ENCODE data around the gene CDO1. TPM values are rescaled to one million over a fixed set of nuclear protein-coding genes. Genes with fewer than 3 reads are reported as not detected.

Gene CDO1
- total and polyA plus RNA-seq, 10 donors: 1.4 to 11.1 (median 1.7) TPM

DNA sequence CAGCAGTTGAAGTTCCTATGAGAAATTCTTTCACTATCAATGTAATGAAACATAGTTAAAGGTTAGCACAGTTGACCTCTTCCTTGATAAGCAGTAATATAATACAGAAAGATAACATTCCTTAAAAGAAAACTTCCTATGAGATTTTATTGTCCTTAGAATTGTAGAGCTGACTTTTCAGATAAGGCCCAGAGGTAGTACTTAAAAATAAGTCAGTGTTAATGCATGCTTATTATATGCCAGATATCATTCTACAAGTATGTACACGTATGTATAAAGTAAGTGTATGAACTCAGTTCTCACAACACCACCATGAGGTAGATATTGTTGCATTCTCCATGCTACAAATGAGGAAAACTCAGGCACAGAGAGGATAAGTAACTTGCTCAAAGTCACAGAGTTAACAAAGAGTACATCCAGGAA lies 40.6 kb upstream of the CDO1 start:
- Histone ChIP-seq H3K36me3 (peaks cover 0 to 7% (median 0%) of the 10 kb centered on the region in 6 donors), H3K9me3 (peaks cover 0 to 12% (median 7%) of the 10 kb centered on the region in 8 donors), H3K27ac (no peak overlapping the region), H3K4me3 (no peak overlapping the region), H3K27me3 (replicated peaks in 1 of 7) (no peaks in the 10 kb centered on the region), H3K4me1 (peaks cover 0 to 46% (median 20%) of the 10 kb centered on the region in 6 donors)
- TF ChIP-seq POLR2A (IDR thresholded peaks at IDR 0.05) (no peak), POLR2AphosphoS5 (IDR thresholded peaks at IDR 0.05) (no peak)
- TF ChIP-seq, protein P1, sequence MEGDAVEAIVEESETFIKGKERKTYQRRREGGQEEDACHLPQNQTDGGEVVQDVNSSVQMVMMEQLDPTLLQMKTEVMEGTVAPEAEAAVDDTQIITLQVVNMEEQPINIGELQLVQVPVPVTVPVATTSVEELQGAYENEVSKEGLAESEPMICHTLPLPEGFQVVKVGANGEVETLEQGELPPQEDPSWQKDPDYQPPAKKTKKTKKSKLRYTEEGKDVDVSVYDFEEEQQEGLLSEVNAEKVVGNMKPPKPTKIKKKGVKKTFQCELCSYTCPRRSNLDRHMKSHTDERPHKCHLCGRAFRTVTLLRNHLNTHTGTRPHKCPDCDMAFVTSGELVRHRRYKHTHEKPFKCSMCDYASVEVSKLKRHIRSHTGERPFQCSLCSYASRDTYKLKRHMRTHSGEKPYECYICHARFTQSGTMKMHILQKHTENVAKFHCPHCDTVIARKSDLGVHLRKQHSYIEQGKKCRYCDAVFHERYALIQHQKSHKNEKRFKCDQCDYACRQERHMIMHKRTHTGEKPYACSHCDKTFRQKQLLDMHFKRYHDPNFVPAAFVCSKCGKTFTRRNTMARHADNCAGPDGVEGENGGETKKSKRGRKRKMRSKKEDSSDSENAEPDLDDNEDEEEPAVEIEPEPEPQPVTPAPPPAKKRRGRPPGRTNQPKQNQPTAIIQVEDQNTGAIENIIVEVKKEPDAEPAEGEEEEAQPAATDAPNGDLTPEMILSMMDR (IDR thresholded peaks at IDR 0.05 in 8 of 11, conservative IDR thresholded peaks at IDR 0.05 in 3 of 11): no peak
- no peak for DNase-seq
- 85 to 95% (median 89%) methylated on average over 1 of the region's 1 CpG for WGBS, 5 donors
- intact Hi-C loops (cut with DNase I; ENCODE audit: low total_unique reads): no loop called here

DNA sequence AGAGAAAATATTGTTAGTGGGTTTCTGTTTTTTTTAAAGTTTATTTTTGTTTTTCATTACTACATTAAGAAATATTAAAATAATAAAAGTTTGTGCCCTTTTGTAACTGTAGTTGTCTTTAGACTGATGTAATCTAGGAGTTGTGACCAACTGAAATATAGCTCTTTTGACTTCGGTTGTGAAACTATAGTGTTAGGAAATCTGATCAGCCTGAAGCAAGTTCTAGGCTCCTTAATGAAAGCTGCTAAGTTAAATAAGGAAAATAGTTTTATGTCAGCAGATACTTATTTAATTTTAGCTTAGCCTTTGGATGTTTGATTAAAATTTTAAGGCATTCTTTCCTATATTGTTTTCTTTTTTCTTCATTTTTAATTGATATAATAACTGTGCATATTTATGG lies 39.5 kb upstream of the CDO1 start:
- 38 to 82% (median 62%) methylated on average over 1 of the region's 1 CpG for WGBS, 5 donors
- intact Hi-C loops (cut with DNase I; ENCODE audit: low total_unique reads): no loop called here
- Histone ChIP-seq H3K4me3 (no peak overlapping the region), H3K27ac (peak overlapping the region in 1 of 8 donors; percentile 21), H3K36me3 (peaks cover 0 to 7% (median 0%) of the 10 kb centered on the region in 6 donors), H3K9me3 (peaks cover 0 to 12% (median 7%) of the 10 kb centered on the region in 8 donors), H3K4me1 (peaks cover 0 to 55% (median 21%) of the 10 kb centered on the region in 6 donors), H3K27me3 (replicated peaks in 1 of 7) (no peaks in the 10 kb centered on the region)
- no peak for DNase-seq
- TF ChIP-seq POLR2AphosphoS5 (IDR thresholded peaks at IDR 0.05) (no peak), POLR2A (IDR thresholded peaks at IDR 0.05) (no peak)
- TF ChIP-seq, protein P1 (IDR thresholded peaks at IDR 0.05 in 8 of 11, conservative IDR thresholded peaks at IDR 0.05 in 3 of 11): no peak

DNA sequence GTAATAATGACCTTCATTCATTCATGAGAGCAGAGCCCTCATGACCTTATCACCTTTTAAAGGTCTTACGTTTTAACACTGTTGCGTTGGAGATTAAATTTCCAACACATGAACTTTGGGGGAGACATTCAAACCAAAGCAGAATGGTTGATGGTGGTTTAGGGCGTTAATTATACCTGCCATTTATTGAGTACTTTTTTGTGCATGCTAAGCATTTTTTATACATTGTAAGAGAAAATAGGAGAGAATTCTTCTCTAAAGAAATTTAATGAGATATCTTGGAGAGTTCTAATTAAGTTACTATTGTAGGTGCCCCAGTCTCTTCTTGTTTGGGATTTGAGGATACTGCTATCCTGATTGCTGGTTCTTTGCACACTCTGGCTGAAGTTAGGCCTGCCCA lies 37.7 kb upstream of the CDO1 start:
- 90 to 96% (median 92%) methylated on average over 3 of the region's 3 CpGs for WGBS, 5 donors
- DNase-seq: no peak
- intact Hi-C loops (cut with DNase I; ENCODE audit: low total_unique reads): no loop called here
- peaks cover 0 to 73% (median 29%) of the 10 kb centered on the region in 6 donors for H3K4me1 ChIP-seq
- H3K27ac ChIP-seq: no peak overlapping the region
- H3K36me3 ChIP-seq: peaks cover 0 to 7% (median 0%) of the 10 kb centered on the region in 6 donors
- TF ChIP-seq, protein P1 (IDR thresholded peaks at IDR 0.05 in 8 of 11, conservative IDR thresholded peaks at IDR 0.05 in 3 of 11): no peak
- TF ChIP-seq POLR2A (IDR thresholded peaks at IDR 0.05): no peak
- TF ChIP-seq POLR2AphosphoS5 (IDR thresholded peaks at IDR 0.05): no peak
- no peak overlapping the region for H3K4me3 ChIP-seq
- no peaks in the 10 kb centered on the region for H3K27me3 ChIP-seq (replicated peaks in 1 of 7)
- H3K9me3 ChIP-seq: peaks cover 0 to 12% (median 7%) of the 10 kb centered on the region in 8 donors

DNA sequence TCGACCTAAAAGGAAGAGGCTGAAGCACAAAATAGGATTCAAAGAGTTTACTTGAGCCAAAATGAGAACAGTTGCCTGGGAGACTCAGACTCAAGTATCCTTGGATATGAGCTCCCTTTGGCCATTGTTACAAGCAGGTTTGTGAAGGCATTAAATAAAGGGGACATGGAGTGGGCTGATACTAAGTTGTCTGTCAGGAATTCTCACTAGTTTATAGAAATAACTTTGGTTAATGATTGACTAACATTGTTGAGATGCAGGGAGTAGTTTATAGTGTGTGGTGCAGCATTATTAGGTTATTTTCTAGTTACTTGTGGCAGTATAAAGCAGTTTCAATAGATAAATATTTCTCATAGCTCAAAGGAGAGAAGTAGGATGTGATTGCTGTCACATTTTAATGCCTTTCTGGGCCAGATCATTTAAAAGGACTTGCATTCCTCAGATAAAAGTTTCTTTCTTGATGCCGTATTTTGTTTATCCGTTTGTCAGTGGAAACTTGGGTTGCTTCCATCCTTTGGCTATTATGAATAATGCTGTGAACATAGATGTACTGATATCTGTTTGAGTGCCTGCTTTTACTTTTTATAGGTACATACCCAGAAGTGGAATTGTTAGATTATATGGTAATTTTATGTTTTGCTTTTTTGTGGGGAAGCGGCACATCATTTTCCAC lies 34.4 kb upstream of the CDO1 start:
- TF ChIP-seq POLR2A (IDR thresholded peaks at IDR 0.05) (no peak), POLR2AphosphoS5 (IDR thresholded peaks at IDR 0.05) (no peak)
- TF ChIP-seq, protein P1 (IDR thresholded peaks at IDR 0.05 in 8 of 11, conservative IDR thresholded peaks at IDR 0.05 in 3 of 11): no peak
- Histone ChIP-seq H3K27ac (peak overlapping the region in 1 of 8 donors; percentile 28), H3K9me3 (peaks cover 0 to 12% (median 7%) of the 10 kb centered on the region in 8 donors), H3K4me3 (no peak overlapping the region), H3K27me3 (replicated peaks in 1 of 7) (no peaks in the 10 kb centered on the region), H3K36me3 (peaks cover 0 to 7% (median 0%) of the 10 kb centered on the region in 6 donors), H3K4me1 (peaks cover 0 to 77% (median 18%) of the 10 kb centered on the region in 6 donors)
- intact Hi-C loops (cut with DNase I; ENCODE audit: low total_unique reads): no loop called here
- 74 to 90% (median 86%) methylated on average over 4 of the region's 4 CpGs for WGBS, 5 donors
- DNase-seq: no peak
